ENCODE data around the gene ADAMTSL1. TPM values are rescaled to one million over a fixed set of nuclear protein-coding genes. Genes with fewer than 3 reads are reported as not detected.

The ADAMTSL1 gene
- polyA plus RNA-seq, 1 donor from 2014 or later, result 1.1 TPM

DNA sequence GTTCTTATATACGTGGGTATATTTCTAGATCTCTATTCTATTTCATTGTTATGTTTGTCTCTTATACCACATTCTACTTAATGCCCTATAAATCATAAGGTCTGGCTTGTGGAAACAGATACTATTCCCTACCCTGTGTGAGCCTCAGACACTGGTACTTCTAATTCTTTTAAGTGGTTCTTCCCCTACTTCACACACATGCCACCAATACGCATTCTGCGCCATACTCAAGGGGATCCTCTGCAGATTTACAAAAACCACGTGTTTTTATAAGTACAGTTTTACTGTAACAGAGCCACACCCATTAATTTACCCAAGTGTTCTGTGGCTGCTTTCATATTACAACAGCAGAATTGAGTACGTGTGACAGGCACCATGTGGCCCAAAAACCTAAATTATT, 363.4 kb downstream of the ADAMTSL1 start:
- no peak for TF ChIP-seq EP300 (conservative IDR thresholded peaks at IDR 0.05; ENCODE audit: poor library complexity, severe bottlenecking)
- no peak for TF ChIP-seq TAF1 (IDR thresholded peaks at IDR 0.05; ENCODE audit: low read depth)
- TF ChIP-seq, protein P1, sequence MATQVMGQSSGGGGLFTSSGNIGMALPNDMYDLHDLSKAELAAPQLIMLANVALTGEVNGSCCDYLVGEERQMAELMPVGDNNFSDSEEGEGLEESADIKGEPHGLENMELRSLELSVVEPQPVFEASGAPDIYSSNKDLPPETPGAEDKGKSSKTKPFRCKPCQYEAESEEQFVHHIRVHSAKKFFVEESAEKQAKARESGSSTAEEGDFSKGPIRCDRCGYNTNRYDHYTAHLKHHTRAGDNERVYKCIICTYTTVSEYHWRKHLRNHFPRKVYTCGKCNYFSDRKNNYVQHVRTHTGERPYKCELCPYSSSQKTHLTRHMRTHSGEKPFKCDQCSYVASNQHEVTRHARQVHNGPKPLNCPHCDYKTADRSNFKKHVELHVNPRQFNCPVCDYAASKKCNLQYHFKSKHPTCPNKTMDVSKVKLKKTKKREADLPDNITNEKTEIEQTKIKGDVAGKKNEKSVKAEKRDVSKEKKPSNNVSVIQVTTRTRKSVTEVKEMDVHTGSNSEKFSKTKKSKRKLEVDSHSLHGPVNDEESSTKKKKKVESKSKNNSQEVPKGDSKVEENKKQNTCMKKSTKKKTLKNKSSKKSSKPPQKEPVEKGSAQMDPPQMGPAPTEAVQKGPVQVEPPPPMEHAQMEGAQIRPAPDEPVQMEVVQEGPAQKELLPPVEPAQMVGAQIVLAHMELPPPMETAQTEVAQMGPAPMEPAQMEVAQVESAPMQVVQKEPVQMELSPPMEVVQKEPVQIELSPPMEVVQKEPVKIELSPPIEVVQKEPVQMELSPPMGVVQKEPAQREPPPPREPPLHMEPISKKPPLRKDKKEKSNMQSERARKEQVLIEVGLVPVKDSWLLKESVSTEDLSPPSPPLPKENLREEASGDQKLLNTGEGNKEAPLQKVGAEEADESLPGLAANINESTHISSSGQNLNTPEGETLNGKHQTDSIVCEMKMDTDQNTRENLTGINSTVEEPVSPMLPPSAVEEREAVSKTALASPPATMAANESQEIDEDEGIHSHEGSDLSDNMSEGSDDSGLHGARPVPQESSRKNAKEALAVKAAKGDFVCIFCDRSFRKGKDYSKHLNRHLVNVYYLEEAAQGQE (IDR thresholded peaks at IDR 0.05; ENCODE audit: borderline replicate concordance), result no peak
- TF ChIP-seq, protein P2, sequence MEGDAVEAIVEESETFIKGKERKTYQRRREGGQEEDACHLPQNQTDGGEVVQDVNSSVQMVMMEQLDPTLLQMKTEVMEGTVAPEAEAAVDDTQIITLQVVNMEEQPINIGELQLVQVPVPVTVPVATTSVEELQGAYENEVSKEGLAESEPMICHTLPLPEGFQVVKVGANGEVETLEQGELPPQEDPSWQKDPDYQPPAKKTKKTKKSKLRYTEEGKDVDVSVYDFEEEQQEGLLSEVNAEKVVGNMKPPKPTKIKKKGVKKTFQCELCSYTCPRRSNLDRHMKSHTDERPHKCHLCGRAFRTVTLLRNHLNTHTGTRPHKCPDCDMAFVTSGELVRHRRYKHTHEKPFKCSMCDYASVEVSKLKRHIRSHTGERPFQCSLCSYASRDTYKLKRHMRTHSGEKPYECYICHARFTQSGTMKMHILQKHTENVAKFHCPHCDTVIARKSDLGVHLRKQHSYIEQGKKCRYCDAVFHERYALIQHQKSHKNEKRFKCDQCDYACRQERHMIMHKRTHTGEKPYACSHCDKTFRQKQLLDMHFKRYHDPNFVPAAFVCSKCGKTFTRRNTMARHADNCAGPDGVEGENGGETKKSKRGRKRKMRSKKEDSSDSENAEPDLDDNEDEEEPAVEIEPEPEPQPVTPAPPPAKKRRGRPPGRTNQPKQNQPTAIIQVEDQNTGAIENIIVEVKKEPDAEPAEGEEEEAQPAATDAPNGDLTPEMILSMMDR (IDR thresholded peaks at IDR 0.05; ENCODE audit: poor library complexity, severe bottlenecking), result no peak
- no peak for TF ChIP-seq EZH2 (IDR thresholded peaks at IDR 0.05; ENCODE audit: borderline replicate concordance, insufficient read depth, low read length, poor library complexity, severe bottlenecking)
- TF ChIP-seq MXI1 (conservative IDR thresholded peaks at IDR 0.05; ENCODE audit: poor library complexity, severe bottlenecking), result no peak
- no peak for TF ChIP-seq RAD21 (conservative IDR thresholded peaks at IDR 0.05)
- TF ChIP-seq POLR2AphosphoS5 (IDR thresholded peaks at IDR 0.05), result no peak
- no peak for TF ChIP-seq SMC3 (conservative IDR thresholded peaks at IDR 0.05; ENCODE audit: poor library complexity)
- H3K36me3 ChIP-seq (ENCODE audit: insufficient read depth, low read length), result no peaks in the 10 kb centered on the region
- no peak overlapping the region for H3K4me2 ChIP-seq (ENCODE audit: low read length)
- H2AFZ ChIP-seq (ENCODE audit: low read depth, low read length), result no peak overlapping the region
- H4K20me1 ChIP-seq (ENCODE audit: insufficient read depth), result no peaks in the 10 kb centered on the region
- no peaks in the 10 kb centered on the region for H3F3A ChIP-seq (ENCODE audit: insufficient read depth, low read length, poor library complexity, severe bottlenecking)
- no peaks in the 10 kb centered on the region for H3K27me3 ChIP-seq (ENCODE audit: insufficient read depth, low read depth, low read length)
- H3K27ac ChIP-seq (ENCODE audit: low read length), result no peak overlapping the region
- no peak overlapping the region for H3K4me3 ChIP-seq (ENCODE audit: low read length)
- no peaks in the 10 kb centered on the region for H3K79me2 ChIP-seq (replicated peaks; ENCODE audit: insufficient read depth, low read length)
- H3K9me3 ChIP-seq (ENCODE audit: low read length), result no peaks in the 10 kb centered on the region
- H3K9me2 ChIP-seq (ENCODE audit: insufficient read depth, low read length), result no peaks in the 10 kb centered on the region
- H3K9ac ChIP-seq (ENCODE audit: low read length), result no peak overlapping the region

DNA sequence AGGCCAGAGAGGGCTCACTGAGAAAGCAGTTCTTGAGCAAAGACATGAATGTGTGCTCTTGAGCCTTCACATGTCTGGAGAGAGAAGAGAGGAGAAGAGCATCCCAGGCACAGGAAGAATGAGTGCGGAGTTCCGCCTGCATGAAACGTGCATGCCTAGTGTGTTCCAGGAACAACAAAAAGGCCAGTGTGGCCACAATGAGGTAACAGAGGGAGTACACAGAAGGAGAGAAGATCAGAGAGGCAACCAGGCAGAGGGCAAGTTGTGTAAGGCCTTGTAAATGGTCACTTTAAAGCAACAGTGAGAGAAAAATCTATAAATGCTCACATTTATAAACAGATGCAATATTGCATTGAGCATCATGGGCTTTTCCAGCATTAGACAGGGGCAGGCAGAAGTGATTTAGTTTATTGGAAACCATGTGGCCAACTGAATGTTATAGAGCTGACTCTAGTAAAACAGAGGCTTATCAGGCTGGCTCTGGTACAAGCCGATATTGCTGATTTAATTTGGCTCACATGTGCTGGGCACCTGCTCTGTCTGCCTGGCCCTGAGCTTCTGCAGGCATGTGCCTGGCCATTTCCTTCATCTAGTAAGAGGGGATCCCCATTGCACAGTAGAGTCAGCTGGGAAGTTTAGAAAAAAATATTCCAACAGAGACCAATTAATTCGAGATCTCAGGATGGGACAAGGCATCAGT, 373.8 kb downstream of the ADAMTSL1 start:
- Histone ChIP-seq H3K4me3 (ENCODE audit: low read length) (no peak overlapping the region), H3K4me2 (ENCODE audit: low read length) (no peak overlapping the region), H3K27ac (ENCODE audit: low read length) (no peak overlapping the region), H3K36me3 (ENCODE audit: insufficient read depth, low read length) (no peaks in the 10 kb centered on the region), H2AFZ (ENCODE audit: low read depth, low read length) (no peak overlapping the region), H3K9me2 (ENCODE audit: insufficient read depth, low read length) (no peaks in the 10 kb centered on the region), H4K20me1 (ENCODE audit: insufficient read depth) (no peaks in the 10 kb centered on the region), H3K79me2 (replicated peaks; ENCODE audit: insufficient read depth, low read length) (no peaks in the 10 kb centered on the region), H3F3A (ENCODE audit: insufficient read depth, low read length, poor library complexity, severe bottlenecking) (no peaks in the 10 kb centered on the region), H3K9ac (ENCODE audit: low read length) (no peak overlapping the region), H3K27me3 (ENCODE audit: insufficient read depth, low read depth, low read length) (no peaks in the 10 kb centered on the region), H3K9me3 (ENCODE audit: low read length) (no peaks in the 10 kb centered on the region)
- TF ChIP-seq POLR2AphosphoS5 (IDR thresholded peaks at IDR 0.05) (no peak), TAF1 (IDR thresholded peaks at IDR 0.05; ENCODE audit: low read depth) (no peak), EZH2 (IDR thresholded peaks at IDR 0.05; ENCODE audit: borderline replicate concordance, insufficient read depth, low read length, poor library complexity, severe bottlenecking) (no peak), EP300 (conservative IDR thresholded peaks at IDR 0.05; ENCODE audit: poor library complexity, severe bottlenecking) (no peak)
- TF ChIP-seq, protein P1 (IDR thresholded peaks at IDR 0.05; ENCODE audit: borderline replicate concordance), result no peak

Data from neural cell (in vitro differentiated cells).